K562 (cell line): ENCODE data around the gene DNAH1. TPM values are rescaled to one million over a fixed set of nuclear protein-coding genes. Genes with fewer than 3 reads are reported as not detected.

Experiments used
- ATAC-seq: fragments of 200-7000 bp; cut with Tn5 transposase; 3 replicates; pipeline ENCODE4 v1.9.1; 2020; ENCODE audit warnings: moderate library complexity
- BruUV-seq: library from RNA; stranded (reverse); fragments of 400-500 nt; replicated peaks from 2 replicates; lab custom pipeline; 2021; lab: Mats Ljungman, UMichigan
- CTCF ChIA-PET: fragments of 300-600 bp; formaldehyde crosslinking; extraction: SDS; loops from one replicate; lab custom pipeline; 2021; ENCODE audit warnings: low intra/inter-chr PET ratio; lab: Yijun Ruan, JAX
- POLR2A ChIA-PET: fragments of 300-600, 350-650 bp; sonication (Branson Sonifier 250); formaldehyde crosslinking; extraction: SDS; loops from one replicate; lab custom pipeline; 2021; ENCODE audit warnings: antibody characterized with exemption, inconsistent platforms; lab: Yijun Ruan, JAX
- DNase-seq, 4 experiments: peaks; one replicate each; pipeline versions ENCODE4 v3.0.0 to v3.0.0-alpha.2; 2011 to 2018; ENCODE audit warnings: low spot score in 3 of 4, mixed read lengths in 3 of 4; ENCODE audit errors: extremely low read depth in 1 of 4
- FAIRE-seq: peaks from 2 replicates; lab custom pipeline; 2011; peaks lifted over from hg19 to GRCh38; lab: Jason Lieb, UNC
- H2AFZ ChIP-seq: 2 replicates; pipeline ENCODE4 v1.6.0; 2011; ENCODE audit warnings: low read depth, low read length, control low read depth, inconsistent platforms
- H3K27ac ChIP-seq: fragments of 200-600 bp; 3 replicates; pipeline ENCODE4 v1.8.0; 2011; ENCODE audit warnings: low read depth, mild to moderate bottlenecking, control low read depth, inconsistent platforms, low read length, moderate library complexity, mixed read lengths; ENCODE audit errors: extremely low read depth
- H3K27me3 ChIP-seq, 2 experiments: fragments of 300-600 bp in 1 of 2; 2 replicates in 1 of 2; 3 replicates in 1 of 2; pipeline versions ENCODE4 v1.6.0 to v1.8.0; 2011; ENCODE audit warnings: inconsistent platforms in 2 of 2, low read length in 2 of 2, mild to moderate bottlenecking in 1 of 2, mixed read lengths in 1 of 2, moderate library complexity in 1 of 2; ENCODE audit not compliant: control insufficient read depth in 2 of 2, insufficient read depth in 2 of 2
- H3K36me3 ChIP-seq: fragments of 300-600 bp; 3 replicates; pipeline ENCODE4 v1.8.0; 2011; ENCODE audit warnings: mild to moderate bottlenecking, low read length, inconsistent platforms; ENCODE audit not compliant: control insufficient read depth, insufficient read depth
- H3K4me1 ChIP-seq, 2 experiments: fragments of 200-600 bp in 1 of 2; replicated peaks in 1 of 2; 2 replicates in 1 of 2; 3 replicates in 1 of 2; pipeline versions ENCODE4 v1.5.1 to v1.8.0; 2011; ENCODE audit warnings: inconsistent platforms in 2 of 2, low read length in 2 of 2, mild to moderate bottlenecking in 1 of 2, mixed read lengths in 1 of 2, moderate library complexity in 1 of 2; ENCODE audit not compliant: control insufficient read depth in 2 of 2, insufficient read depth in 2 of 2
- H3K4me2 ChIP-seq: 2 replicates; pipeline ENCODE4 v1.6.1; 2011; ENCODE audit warnings: low read length, control low read depth, inconsistent platforms, mixed read lengths; ENCODE audit not compliant: insufficient read depth
- H3K4me3 ChIP-seq: fragments of 200-600 bp; sonication (generic), shearing (Covaris generic); 2 replicates; pipeline ENCODE4 v1.5.1; 2016; ENCODE audit warnings: control low read depth, inconsistent platforms
- H3K79me2 ChIP-seq: fragments of 200-600 bp; 3 replicates; pipeline ENCODE4 v1.8.0; 2011; ENCODE audit warnings: low read length, inconsistent platforms; ENCODE audit not compliant: control insufficient read depth, insufficient read depth
- H3K9ac ChIP-seq, 2 experiments: 2 replicates each; pipeline versions ENCODE4 v1.6.0 to v1.6.1; 2011; ENCODE audit warnings: low read depth in 2 of 2, low read length in 2 of 2, control low read depth in 1 of 2, inconsistent platforms in 1 of 2, mild to moderate bottlenecking in 1 of 2, mixed read lengths in 1 of 2; ENCODE audit not compliant: insufficient read depth in 1 of 2
- H3K9me1 ChIP-seq: one replicate; pipeline ENCODE4 v1.6.0; 2011; ENCODE audit warnings: inconsistent platforms, mild to moderate bottlenecking, low read length, moderate library complexity; ENCODE audit not compliant: control insufficient read depth, insufficient read depth
- H3K9me3 ChIP-seq: replicated peaks from 2 replicates; pipeline ENCODE4 v1.5.1; 2011; ENCODE audit warnings: low read depth, low read length, inconsistent platforms; ENCODE audit not compliant: control insufficient read depth, insufficient read depth
- H4K20me1 ChIP-seq: replicated peaks from 2 replicates; pipeline ENCODE4 v1.6.1; 2011; ENCODE audit warnings: low read length, inconsistent platforms, mixed read lengths; ENCODE audit not compliant: control insufficient read depth, insufficient read depth
- HMGN3 ChIP-seq: IDR thresholded peaks from 2 replicates; pipeline ENCODE4 v1.6.1; 2011; ENCODE audit warnings: borderline replicate concordance, low read depth, mild to moderate bottlenecking, mixed read lengths, low read length; ENCODE audit not compliant: insufficient read length; ENCODE audit errors: extremely low read depth
- JUND ChIP-seq, 2 experiments: IDR thresholded peaks; 2 replicates in 1 of 2; 3 replicates in 1 of 2; pipeline ENCODE4 v1.6.1; 2011; ENCODE audit warnings: borderline replicate concordance in 2 of 2, low read depth in 2 of 2, low read length in 2 of 2, improper control_type of control experiment in 1 of 2, missing biosample characterization in 1 of 2, missing genetic modification characterization in 1 of 2, missing genetic modification reagents in 1 of 2
- KLF13 ChIP-seq: fragments of 450-650 bp; IDR thresholded peaks from 2 replicates; pipeline ENCODE4 v1.6.1; 2016; ENCODE audit warnings: missing genetic modification characterization, low read depth, mild to moderate bottlenecking, missing compliant biosample characterization, moderate library complexity, borderline replicate concordance
- NR2C2 ChIP-seq, 2 experiments: fragments of 200-800 bp in 1 of 2; sonication (Bioruptor generic) in 1 of 2; sonication (generic) in 1 of 2; formaldehyde crosslinking in 1 of 2; IDR thresholded peaks; 2 replicates each; pipeline versions ENCODE4 v1.6.1 to v1.8.0; 2016 to 2022; ENCODE audit warnings: mild to moderate bottlenecking in 1 of 2, missing compliant biosample characterization in 1 of 2, missing genetic modification characterization in 1 of 2, missing genetic modification reagents in 1 of 2
- PCBP2 ChIP-seq: fragments of 200-400 bp; formaldehyde crosslinking; IDR thresholded peaks from 2 replicates; pipeline ENCODE4 v1.6.1; 2018; ENCODE audit warnings: low read length, low read depth, mild to moderate bottlenecking, moderate library complexity; ENCODE audit not compliant: poor library complexity, severe bottlenecking
- RBM25 ChIP-seq: fragments of 200-400 bp; formaldehyde crosslinking; IDR thresholded peaks from 2 replicates; pipeline ENCODE4 v1.6.1; 2018; ENCODE audit warnings: low read length, low read depth, moderate library complexity; ENCODE audit not compliant: severe bottlenecking
- STAG1 ChIP-seq: sonication (generic); formaldehyde crosslinking; IDR thresholded peaks from 2 replicates; pipeline ENCODE4 v1.5.0; 2020; ENCODE audit warnings: missing genetic modification reagents, borderline replicate concordance
- TEAD1 ChIP-seq, 2 experiments: fragments of 450-650 bp in 1 of 2; sonication (generic) in 1 of 2; formaldehyde crosslinking; IDR thresholded peaks; 2 replicates each; pipeline versions ENCODE4 v1.4.0 to v1.8.0; 2020 to 2022; ENCODE audit warnings: mild to moderate bottlenecking in 2 of 2, missing genetic modification reagents in 1 of 2
- WGBS: fragments of 100-300 bp; shearing (Covaris generic); methylation state at CpG from one replicate; pipeline ENCODE4 v1.1.6; 2016; ENCODE audit warnings: low coverage, mixed read lengths; ENCODE audit not compliant: insufficient coverage; ENCODE audit errors: missing lambda C conversion rate; 5-methylcytosine and 5-hydroxymethylcytosine counted together
- in situ Hi-C: fragments of 300-500 bp; cut with MboI; formaldehyde crosslinking; loops from 4 replicates; pipeline ENCODE4 v1.15.0; 2018; ENCODE audit warnings: inconsistent platforms, mixed read lengths
- intact Hi-C: fragments of 100-400 bp; cut with micrococcal nuclease; formaldehyde crosslinking; loops from 2 replicates; pipeline ENCODE4 v1.14.2; 2022
- polyA plus RNA-seq, 8 experiments: library from polyadenylated mRNA; depleted of rRNA in 4 of 8; stranded (reverse) in 5 of 8; unstranded in 3 of 8; fragments of >200 nt; fragmentation: Nextera tagmentation in 2 of 8; fragmentation: Illumina TruSeq in 1 of 8; extraction: Ambion mirVana in 2 of 8; extraction: Trizol in 1 of 8; gene quantifications; 2 replicates each; pipeline versions ENCODE4 v1.2.1 to v1.2.3, GENCODE V29; 2011 to 2014; ENCODE audit warnings: inconsistent platforms in 1 of 8, missing spikeins in 1 of 8
- total RNA-seq, 7 experiments: library from RNA; depleted of rRNA in 6 of 7; stranded (reverse); fragments of >200 nt in 6 of 7; fragmentation: Illumina TruSeq in 2 of 7; extraction: Trizol in 2 of 7; gene quantifications; 2 replicates each; pipeline versions ENCODE4 v1.2.1 to v1.2.3, GENCODE V29; 2011 to 2021; ENCODE audit warnings: low replicate concordance in 1 of 7
- TF ChIP-seq, protein P1 (sequence below): fragments of 450-650 bp; conservative IDR thresholded peaks from 2 replicates; pipeline ENCODE4 v1.6.1; 2016; ENCODE audit warnings: missing genetic modification characterization, low read depth, mild to moderate bottlenecking, control low read depth, missing compliant biosample characterization
- TF ChIP-seq, protein P2 (sequence below), 2 experiments: fragments of 450-650 bp in 1 of 2; sonication (generic) in 1 of 2; formaldehyde crosslinking in 1 of 2; IDR thresholded peaks in 1 of 2; conservative IDR thresholded peaks in 1 of 2; 2 replicates each; pipeline versions ENCODE4 v1.6.1 to v1.8.1; 2016 to 2023; ENCODE audit warnings: mild to moderate bottlenecking in 2 of 2, moderate library complexity in 2 of 2, inconsistent platforms in 1 of 2, missing genetic modification reagents in 1 of 2
- TF ChIP-seq, protein P3 (sequence below): fragments of 250-450 bp; sonication (Bioruptor Pico); IDR thresholded peaks from 2 replicates; pipeline ENCODE4 v1.5.0; 2022; ENCODE audit warnings: mild to moderate bottlenecking
- TF ChIP-seq, protein P4 (sequence below): sonication (generic); formaldehyde crosslinking; IDR thresholded peaks from 2 replicates; pipeline ENCODE4 v1.8.1; 2023; ENCODE audit warnings: mild to moderate bottlenecking, missing genetic modification reagents, moderate library complexity

Gene DNAH1
- total and polyA plus RNA-seq, 9 of the 15 experiments (the other 6 are each of a cell fraction or from before 2014, with no cell fraction given) = 0.04 to 0.84 (median 0.50) TPM

DNA sequence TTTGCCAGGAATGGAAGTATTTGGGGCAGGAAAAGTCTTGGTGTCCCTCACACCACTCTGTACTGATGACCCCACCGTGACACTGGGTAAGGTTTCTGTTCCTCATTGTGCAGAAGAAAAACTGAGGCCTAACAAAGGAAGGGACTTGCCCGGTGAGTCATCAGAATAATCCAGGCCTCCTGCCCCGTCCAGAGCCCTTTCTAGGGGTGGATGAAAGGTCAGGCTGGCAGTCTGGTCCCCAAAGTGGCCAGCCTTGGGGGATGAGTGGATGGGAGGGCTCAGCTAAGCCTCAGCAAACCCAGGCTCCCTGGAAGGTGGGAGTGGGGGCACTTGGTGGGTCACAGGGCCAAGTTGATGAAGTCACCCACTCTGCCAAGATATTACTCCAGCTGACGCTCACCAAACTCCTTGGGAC is 2.3 kb upstream of the DNAH1 start:
- Histone ChIP-seq H3K4me1 (peaks cover 0 to 15% of the 10 kb centered on the region in 2 experiments; a peak in 3 of 5 replicates), H3K9ac (peak overlapping the region in 1 of 2 experiments; percentile 24; a peak in 1 of 4 replicates), H3K4me2 (no peak overlapping the region), H3K27ac (no peak overlapping the region), H3K9me3 (no peaks in the 10 kb centered on the region), H4K20me1 (no peaks in the 10 kb centered on the region), H3K27me3 (no peaks in the 10 kb centered on the region), H3K36me3 (no peaks in the 10 kb centered on the region), H3K79me2 (no peaks in the 10 kb centered on the region), H3K4me3 (no peak overlapping the region), H2AFZ (no peak overlapping the region), H3K9me1 (no peaks in the 10 kb centered on the region)
- POLR2A ChIA-PET = no interaction called here
- no peak for ATAC-seq
- BruUV-seq = no TSS peak
- intact Hi-C loops = no loop called here
- in situ Hi-C loops = no loop called here
- no peak for FAIRE-seq
- CTCF ChIA-PET = no interaction called here
- 26% methylated on average over 4 of the region's 4 CpGs for WGBS
- peak in 1 of 4 experiments; percentile 24 for DNase-seq
- TF ChIP-seq NR2C2 (CRISPR knock-in tag; IDR thresholded peaks at IDR 0.05) (no peak), NR2C2 (tag; IDR thresholded peaks at IDR 0.05) (0 out of 2 replicates have a peak, but pooled peaks have one; percentile 14), TEAD1 (CRISPR knock-in tag; IDR thresholded peaks at IDR 0.05) (no peak), STAG1 (CRISPR knock-in tag) (no peak), HMGN3 (no peak), JUND (IDR thresholded peaks at IDR 0.05; ENCODE audit: borderline replicate concordance, low read depth, low read length) (peak; percentile 70), JUND (tag; IDR thresholded peaks at IDR 0.05; ENCODE audit: borderline replicate concordance, low read depth, low read length) (peak; percentile 31; the same call in 1 of the 3 replicates), PCBP2 (no peak), KLF13 (tag) (no peak), RBM25 (no peak)
- TF ChIP-seq, protein P1, sequence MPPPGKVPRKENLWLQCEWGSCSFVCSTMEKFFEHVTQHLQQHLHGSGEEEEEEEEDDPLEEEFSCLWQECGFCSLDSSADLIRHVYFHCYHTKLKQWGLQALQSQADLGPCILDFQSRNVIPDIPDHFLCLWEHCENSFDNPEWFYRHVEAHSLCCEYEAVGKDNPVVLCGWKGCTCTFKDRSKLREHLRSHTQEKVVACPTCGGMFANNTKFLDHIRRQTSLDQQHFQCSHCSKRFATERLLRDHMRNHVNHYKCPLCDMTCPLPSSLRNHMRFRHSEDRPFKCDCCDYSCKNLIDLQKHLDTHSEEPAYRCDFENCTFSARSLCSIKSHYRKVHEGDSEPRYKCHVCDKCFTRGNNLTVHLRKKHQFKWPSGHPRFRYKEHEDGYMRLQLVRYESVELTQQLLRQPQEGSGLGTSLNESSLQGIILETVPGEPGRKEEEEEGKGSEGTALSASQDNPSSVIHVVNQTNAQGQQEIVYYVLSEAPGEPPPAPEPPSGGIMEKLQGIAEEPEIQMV (tag) = no peak
- TF ChIP-seq, protein P2, sequence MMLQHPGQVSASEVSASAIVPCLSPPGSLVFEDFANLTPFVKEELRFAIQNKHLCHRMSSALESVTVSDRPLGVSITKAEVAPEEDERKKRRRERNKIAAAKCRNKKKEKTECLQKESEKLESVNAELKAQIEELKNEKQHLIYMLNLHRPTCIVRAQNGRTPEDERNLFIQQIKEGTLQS (IDR thresholded peaks at IDR 0.05) = peak; percentile 65
- TF ChIP-seq, protein P2 (CRISPR knock-in tag; conservative IDR thresholded peaks at IDR 0.05) = no peak
- TF ChIP-seq, protein P3, sequence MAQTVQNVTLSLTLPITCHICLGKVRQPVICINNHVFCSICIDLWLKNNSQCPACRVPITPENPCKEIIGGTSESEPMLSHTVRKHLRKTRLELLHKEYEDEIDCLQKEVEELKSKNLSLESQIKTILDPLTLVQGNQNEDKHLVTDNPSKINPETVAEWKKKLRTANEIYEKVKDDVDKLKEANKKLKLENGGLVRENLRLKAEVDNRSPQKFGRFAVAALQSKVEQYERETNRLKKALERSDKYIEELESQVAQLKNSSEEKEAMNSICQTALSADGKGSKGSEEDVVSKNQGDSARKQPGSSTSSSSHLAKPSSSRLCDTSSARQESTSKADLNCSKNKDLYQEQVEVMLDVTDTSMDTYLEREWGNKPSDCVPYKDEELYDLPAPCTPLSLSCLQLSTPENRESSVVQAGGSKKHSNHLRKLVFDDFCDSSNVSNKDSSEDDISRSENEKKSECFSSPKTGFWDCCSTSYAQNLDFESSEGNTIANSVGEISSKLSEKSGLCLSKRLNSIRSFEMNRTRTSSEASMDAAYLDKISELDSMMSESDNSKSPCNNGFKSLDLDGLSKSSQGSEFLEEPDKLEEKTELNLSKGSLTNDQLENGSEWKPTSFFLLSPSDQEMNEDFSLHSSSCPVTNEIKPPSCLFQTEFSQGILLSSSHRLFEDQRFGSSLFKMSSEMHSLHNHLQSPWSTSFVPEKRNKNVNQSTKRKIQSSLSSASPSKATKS (CRISPR knock-in tag) = no peak
- TF ChIP-seq, protein P4, sequence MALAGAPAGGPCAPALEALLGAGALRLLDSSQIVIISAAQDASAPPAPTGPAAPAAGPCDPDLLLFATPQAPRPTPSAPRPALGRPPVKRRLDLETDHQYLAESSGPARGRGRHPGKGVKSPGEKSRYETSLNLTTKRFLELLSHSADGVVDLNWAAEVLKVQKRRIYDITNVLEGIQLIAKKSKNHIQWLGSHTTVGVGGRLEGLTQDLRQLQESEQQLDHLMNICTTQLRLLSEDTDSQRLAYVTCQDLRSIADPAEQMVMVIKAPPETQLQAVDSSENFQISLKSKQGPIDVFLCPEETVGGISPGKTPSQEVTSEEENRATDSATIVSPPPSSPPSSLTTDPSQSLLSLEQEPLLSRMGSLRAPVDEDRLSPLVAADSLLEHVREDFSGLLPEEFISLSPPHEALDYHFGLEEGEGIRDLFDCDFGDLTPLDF (CRISPR knock-in tag) = no peak
